GM12878 (cell line): ENCODE data around the gene PSMD13. TPM values are rescaled to one million over a fixed set of nuclear protein-coding genes. Genes with fewer than 3 reads are reported as not detected.

Experiments
- ATF2 ChIP-seq: IDR thresholded peaks from 2 replicates; pipeline ENCODE4 v1.6.1; 2012; ENCODE audit warnings: low read length, inconsistent platforms
- BCLAF1 ChIP-seq: fragments of 450-650 bp; IDR thresholded peaks from 2 replicates; pipeline ENCODE4 v1.6.1; 2017; ENCODE audit warnings: antibody characterized with exemption, mild to moderate bottlenecking, moderate library complexity
- CREB1 ChIP-seq: IDR thresholded peaks from 2 replicates; pipeline ENCODE4 v1.6.1; 2012; ENCODE audit warnings: low read depth, mild to moderate bottlenecking, inconsistent platforms
- E2F8 ChIP-seq: fragments of 450-650 bp; IDR thresholded peaks from 2 replicates; pipeline ENCODE4 v1.6.1; 2018; ENCODE audit warnings: mild to moderate bottlenecking, low read depth, moderate library complexity; ENCODE audit not compliant: partially characterized antibody
- EED ChIP-seq: sonication (generic); IDR thresholded peaks from 2 replicates; pipeline ENCODE4 v1.6.1; 2016; ENCODE audit warnings: antibody characterized with exemption, low read depth
- FOS ChIP-seq: IDR thresholded peaks from 3 replicates; pipeline ENCODE4 v1.6.1; 2011; ENCODE audit warnings: borderline replicate concordance; ENCODE audit not compliant: insufficient read length; ENCODE audit errors: extremely low read depth
- FOXM1 ChIP-seq: IDR thresholded peaks from 2 replicates; pipeline ENCODE4 v1.6.1; 2012; ENCODE audit warnings: low read depth, mild to moderate bottlenecking, inconsistent platforms, low read length, moderate library complexity
- GABPA ChIP-seq: IDR thresholded peaks from 2 replicates; pipeline ENCODE4 v1.6.1; 2014; ENCODE audit warnings: antibody characterized with exemption, low read depth, mild to moderate bottlenecking, inconsistent platforms
- IRF3 ChIP-seq: fragments of 450-650 bp; IDR thresholded peaks from 2 replicates; pipeline ENCODE4 v1.6.1; 2014; ENCODE audit warnings: mild to moderate bottlenecking
- IRF4 ChIP-seq: IDR thresholded peaks from 2 replicates; pipeline ENCODE4 v1.6.1; 2011; ENCODE audit warnings: low read depth, low read length
- IRF5 ChIP-seq: fragments of 450-650 bp; IDR thresholded peaks from 2 replicates; pipeline ENCODE4 v1.6.1; 2017; ENCODE audit warnings: borderline replicate concordance
- KAT2A ChIP-seq: conservative IDR thresholded peaks from 2 replicates; pipeline ENCODE4 v1.6.1; 2011; ENCODE audit warnings: low read depth, low read length; ENCODE audit not compliant: control insufficient read depth
- RAD21 ChIP-seq: IDR thresholded peaks from 2 replicates; pipeline ENCODE4 v1.6.1; 2011; ENCODE audit warnings: mild to moderate bottlenecking, low read depth, low read length, moderate library complexity; ENCODE audit not compliant: insufficient read depth
- RUNX3 ChIP-seq: IDR thresholded peaks from 2 replicates; pipeline ENCODE4 v1.6.1; 2012; ENCODE audit warnings: low read length, inconsistent platforms
- SMARCA5 ChIP-seq: fragments of 450-650 bp; IDR thresholded peaks from 2 replicates; pipeline ENCODE4 v1.6.1; 2017; ENCODE audit warnings: mild to moderate bottlenecking
- SP1 ChIP-seq: IDR thresholded peaks from one replicate; pipeline ENCODE4 v1.6.1; 2011; ENCODE audit warnings: low read depth, low read length
- TAF1 ChIP-seq: IDR thresholded peaks from 2 replicates; pipeline ENCODE4 v1.6.1; 2011; ENCODE audit warnings: mild to moderate bottlenecking, low read depth, low read length, borderline replicate concordance
- USF2 ChIP-seq: IDR thresholded peaks from 2 replicates; pipeline ENCODE4 v1.6.1; 2011; ENCODE audit warnings: low read depth, low read length, improper control_type of control experiment, borderline replicate concordance
- ZNF217 ChIP-seq: fragments of 450-650 bp; IDR thresholded peaks from 2 replicates; pipeline ENCODE4 v1.6.1; 2017; ENCODE audit warnings: antibody characterized with exemption, mild to moderate bottlenecking
- polyA plus RNA-seq, 11 experiments: library from polyadenylated mRNA; depleted of rRNA in 4 of 11; unstranded in 6 of 11; stranded (reverse) in 5 of 11; fragments of >200 nt; fragmentation: Nextera tagmentation in 4 of 11; fragmentation: Illumina TruSeq in 1 of 11; extraction: Ambion mirVana in 4 of 11; extraction: Trizol in 1 of 11; gene quantifications; 1 replicate in 1 of 11; 2 replicates in 10 of 11; pipeline versions ENCODE4 v1.2.1 to v1.2.3, GENCODE V29; 2011 to 2016; ENCODE audit warnings: inconsistent platforms in 2 of 11, missing spikeins in 2 of 11, low read depth in 1 of 11
- total RNA-seq, 4 experiments: library from RNA; depleted of rRNA in 3 of 4; stranded (reverse); fragments of >200 nt in 3 of 4; fragmentation: Illumina TruSeq in 1 of 4; extraction: Trizol in 1 of 4; gene quantifications; 2 replicates each; pipeline versions ENCODE4 v1.2.1 to v1.2.3, GENCODE V29; 2013 to 2021

PSMD13 gene
- total and polyA plus RNA-seq, 10 of the 15 experiments (the other 5 are each of a cell fraction or from before 2014, with no cell fraction given) = 141 to 303 (median 177) TPM

- TF ChIP-seq SMARCA5 = no peak
- no peak for TF ChIP-seq KAT2A
- peak; percentile 57 for TF ChIP-seq SP1
- TF ChIP-seq TAF1 = peak; percentile 76
- no peak for TF ChIP-seq EED
- no peak for TF ChIP-seq ZNF217
- no peak for TF ChIP-seq FOS
- TF ChIP-seq CREB1 = no peak
- TF ChIP-seq E2F8 = peak; percentile 94
- no peak; the same call in 1 of the 2 replicates for TF ChIP-seq IRF3
- TF ChIP-seq BCLAF1 = no peak
- no peak for TF ChIP-seq USF2
- TF ChIP-seq RUNX3 = peak; percentile 73
- TF ChIP-seq IRF4 = no peak
- TF ChIP-seq GABPA = peak; percentile 87
- no peak for TF ChIP-seq IRF5
- peak; percentile 12; the same call in 1 of the 2 replicates for TF ChIP-seq FOXM1
- no peak for TF ChIP-seq RAD21
- TF ChIP-seq ATF2 = no peak
These were observed at the start of gene PSMD13 (continued) for GRCh38 chr11:236774-237767.
